GM19035 (cell line): ENCODE data around the gene SEC14L5.

Source experiments
- ATAC-seq: cut with Tn5 transposase; IDR thresholded peaks from one replicate; pipeline ENCODE4 v1.9.1; 2021; ENCODE audit not compliant: unreplicated experiment

Gene SEC14L5

DNA sequence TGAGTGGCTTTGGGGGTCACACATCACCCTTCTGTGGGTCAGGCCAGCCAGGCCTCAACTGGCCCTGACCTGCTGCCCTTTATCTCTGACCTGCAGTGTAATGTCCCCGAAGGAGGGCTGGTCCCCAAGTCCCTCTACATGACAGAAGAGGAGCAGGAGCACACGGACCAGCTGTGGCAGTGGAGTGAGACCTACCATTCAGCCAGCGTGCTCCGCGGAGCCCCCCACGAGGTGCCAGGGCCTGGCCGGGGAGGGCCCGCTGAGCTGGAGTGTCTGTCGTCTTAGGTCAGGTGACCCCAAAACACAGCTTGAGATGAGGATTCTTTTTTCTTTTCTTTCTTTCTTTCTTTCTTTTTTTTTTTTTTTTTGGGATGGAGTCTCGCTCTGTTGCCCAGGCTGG, 49.1 kb downstream of the SEC14L5 start:
- ATAC-seq = no peak

DNA sequence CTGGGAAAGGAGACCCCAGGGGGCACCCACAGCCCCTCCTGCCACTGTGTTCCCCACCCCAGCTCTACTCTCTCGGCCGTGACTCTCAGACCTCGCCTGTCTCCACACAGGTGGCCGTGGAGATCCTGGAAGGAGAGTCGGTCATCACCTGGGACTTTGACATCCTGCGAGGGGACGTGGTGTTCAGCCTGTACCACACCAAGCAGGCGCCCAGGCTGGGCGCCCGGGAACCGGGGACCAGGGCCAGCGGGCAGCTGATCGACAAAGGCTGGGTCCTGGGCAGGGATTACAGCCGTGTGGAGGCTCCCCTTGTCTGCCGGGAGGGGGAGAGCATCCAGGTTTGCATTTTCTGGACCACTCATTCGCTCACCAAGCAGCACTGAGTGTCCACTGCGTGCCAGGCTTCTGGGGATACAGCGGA, 50.2 kb downstream of the SEC14L5 start:
- ATAC-seq = no peak

DNA sequence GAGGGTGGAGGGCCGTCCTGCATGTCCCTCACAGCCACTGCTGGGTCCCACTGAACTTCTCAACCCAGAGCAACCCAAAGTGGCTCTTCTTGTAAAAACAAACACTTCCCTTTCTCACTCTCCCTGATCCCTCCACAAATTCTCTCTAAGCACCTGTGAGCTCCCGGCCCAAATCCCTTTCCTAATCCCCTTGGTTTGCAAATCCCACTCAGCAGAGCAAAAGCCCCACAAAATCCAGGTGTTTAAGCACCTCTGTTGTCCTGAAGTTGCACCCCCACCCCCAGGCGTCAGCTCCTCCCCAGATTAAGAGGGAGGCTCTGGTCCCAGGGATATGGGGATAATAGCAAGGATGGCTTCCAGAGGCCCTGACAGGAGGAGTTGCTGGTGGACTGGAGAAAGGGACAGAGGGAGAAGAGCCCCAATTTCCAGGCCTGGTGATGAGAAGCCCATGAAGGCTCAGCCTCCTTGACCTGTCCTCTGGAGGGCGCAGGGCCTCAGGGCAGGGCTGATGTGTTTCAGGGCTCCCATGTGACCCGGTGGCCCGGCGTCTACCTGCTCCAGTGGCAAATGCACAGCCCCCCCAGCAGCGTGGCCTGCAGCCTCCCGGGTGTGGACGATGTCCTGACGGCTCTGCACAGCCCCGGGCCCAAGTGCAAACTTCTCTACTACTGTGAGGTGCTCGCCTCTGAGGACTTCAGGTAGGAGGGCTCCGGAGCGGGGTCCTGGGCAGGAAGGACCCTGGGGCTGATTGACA, 52.6 kb downstream of the SEC14L5 start:
- no peak for ATAC-seq

DNA sequence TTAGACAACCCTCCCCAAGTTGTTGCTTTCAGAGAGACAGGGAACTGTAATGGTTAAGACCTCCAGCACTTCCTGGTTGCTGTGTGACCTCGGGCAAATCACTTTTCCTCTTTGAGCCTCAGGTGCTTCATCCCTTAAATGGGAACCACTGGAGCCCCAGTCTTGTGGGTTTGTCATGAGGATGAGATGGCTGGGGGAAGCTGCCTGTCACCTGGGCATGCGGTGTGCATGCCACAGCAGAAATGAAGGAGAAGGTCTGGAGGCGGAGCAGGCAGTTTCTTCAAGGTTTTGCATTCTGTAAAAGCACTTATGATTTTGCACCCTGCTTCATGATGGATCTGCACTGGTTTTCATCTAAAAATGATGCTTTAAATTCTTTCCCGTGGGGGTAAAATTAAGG, 53.5 kb downstream of the SEC14L5 start:
- ATAC-seq = no peak

DNA sequence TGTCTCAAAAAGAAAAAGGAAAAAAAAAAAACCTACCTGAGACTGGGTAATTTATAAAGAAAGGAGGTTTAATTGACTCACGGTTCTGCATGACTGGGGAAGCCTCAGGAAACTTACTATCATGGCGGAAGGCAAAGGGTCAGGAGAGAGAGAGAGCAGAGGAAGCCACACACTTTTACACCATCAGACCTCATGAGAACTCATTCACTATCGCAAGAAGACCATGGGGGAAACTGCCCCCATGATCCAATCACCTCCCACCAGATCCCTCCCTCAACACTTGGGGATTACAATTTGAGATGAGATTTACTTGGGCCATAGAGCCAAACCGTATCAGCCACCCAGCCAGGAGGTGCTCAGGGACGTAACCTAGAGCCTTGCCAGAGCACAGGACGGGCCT, 54.8 kb downstream of the SEC14L5 start:
- ATAC-seq = no peak

DNA sequence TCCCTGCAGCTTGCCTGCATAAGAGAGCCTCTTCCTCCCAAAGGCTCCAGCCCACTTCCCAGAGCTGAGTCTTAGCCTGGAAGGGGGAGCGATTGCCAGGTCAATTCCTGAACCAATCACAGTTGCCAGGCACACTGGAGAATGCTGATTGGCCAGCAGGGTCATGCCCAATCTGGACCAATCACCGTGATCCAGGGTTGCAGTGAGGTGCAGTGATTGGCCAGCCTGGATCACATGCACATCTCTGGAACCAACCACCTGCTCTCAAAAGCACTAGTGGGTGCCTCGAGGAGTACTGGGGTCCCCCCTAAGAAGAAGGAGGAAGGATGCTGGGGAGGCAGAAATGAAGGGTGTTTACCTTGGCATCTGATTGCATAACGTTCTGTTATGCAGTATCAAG, 57.2 kb downstream of the SEC14L5 start:
- ATAC-seq = no peak

DNA sequence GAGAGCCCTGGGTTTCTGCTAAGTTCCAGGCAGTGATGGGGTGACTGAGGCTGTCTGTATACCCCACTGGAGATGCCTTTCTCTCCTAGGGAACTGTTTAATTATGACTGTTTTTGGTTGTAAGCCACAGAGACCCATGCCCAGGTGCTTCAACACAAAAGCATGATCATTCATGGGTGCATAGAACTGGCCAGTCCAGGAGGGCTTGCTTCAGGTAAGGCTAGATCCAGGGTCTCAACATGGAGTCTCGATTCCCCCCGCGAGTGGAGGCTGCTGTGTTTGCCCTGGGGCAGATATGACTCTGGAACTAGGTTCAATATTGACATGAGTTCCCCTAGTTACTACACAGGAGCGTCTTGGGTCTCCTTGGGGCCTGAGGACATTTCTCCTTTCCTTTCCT, 57.8 kb downstream of the SEC14L5 start:
- ATAC-seq = no peak

DNA sequence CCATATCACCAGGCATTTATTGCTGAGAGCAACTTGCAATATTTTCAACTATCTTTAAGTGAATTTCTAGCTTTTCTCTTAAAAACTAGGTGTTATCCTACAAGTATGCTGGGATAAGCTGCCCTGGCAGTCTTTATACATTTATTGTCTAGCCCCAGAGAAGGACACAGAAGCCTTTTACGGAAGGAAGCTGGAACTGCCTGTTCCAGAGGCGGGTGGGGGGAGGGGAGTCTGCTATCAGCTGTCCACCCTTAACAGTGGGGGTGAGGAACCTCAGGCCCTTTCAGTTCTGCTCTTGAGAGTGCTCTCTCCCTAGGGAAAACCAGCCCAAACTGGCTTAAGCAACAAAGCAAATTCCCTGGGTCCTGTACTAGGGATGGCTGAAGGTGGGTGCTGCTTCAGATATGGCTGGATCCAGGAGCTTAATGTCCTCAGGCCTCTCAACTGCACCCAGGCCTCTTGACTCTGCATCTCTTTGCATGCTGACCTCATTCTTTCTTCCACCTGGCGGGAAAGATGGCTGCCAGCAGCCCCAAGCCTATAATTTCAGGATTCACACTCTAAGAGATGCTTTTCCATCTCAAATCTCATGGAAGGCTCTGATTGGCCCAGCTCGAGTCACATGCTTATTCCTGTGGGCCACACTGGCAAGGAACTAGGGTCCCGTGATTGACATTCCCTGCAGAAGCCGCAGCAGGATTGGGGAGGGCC, 59.0 kb downstream of the SEC14L5 start:
- ATAC-seq = no peak

DNA sequence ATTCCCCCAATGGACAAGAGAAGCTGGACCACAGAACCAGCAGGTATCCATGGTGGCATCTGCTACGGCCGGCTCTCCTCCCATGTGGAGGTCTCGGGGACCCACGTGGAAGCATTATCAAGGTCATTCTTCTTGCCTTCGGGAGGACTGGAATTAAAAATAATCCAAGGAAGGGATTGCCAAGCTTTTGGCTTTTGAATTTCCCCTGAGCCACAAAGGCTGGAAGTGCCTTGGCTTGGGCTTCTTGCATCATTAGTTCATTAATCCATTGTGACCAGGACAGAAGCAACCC, 59.5 kb downstream of the SEC14L5 start:
- ATAC-seq = no peak

DNA sequence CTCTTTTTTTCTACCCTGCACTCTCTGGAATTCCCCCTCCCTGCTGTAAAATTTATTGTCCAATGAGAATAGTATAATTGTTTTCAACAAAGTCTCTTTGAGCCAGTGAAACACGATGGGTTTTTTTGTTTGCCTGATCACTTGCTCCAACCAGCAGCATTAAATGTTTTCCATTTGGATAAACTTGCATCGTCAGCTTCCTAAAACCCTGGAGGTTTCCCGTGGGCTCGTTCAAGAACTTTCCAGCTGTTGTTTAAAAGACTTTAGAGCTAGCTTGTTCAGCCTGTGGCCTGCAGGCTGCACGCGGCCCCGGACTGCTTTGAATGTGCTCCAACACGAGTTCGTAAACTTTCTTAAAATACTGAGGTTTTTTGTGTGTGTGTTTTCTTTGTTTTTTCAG, 60.7 kb downstream of the SEC14L5 start:
- ATAC-seq = no peak

DNA sequence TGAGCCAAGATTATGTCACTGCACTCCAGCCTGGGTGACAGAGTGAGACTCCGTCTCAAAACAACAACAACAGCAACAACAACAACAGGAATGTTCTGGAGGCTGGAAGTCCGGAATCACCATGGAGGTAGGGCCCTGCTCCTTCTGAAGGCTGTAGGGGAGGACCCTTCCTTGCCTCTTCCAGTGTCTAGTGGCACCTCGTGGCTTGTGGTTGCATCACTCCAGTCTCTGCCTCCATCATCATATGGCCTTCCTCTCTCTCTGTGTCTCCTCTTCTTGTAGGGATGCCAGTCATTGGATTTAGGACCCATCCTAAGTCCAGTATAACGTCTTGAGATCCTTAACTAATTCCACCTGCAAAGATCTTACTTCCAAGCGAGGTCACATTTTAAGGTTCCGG, 61.6 kb downstream of the SEC14L5 start:
- no peak for ATAC-seq

DNA sequence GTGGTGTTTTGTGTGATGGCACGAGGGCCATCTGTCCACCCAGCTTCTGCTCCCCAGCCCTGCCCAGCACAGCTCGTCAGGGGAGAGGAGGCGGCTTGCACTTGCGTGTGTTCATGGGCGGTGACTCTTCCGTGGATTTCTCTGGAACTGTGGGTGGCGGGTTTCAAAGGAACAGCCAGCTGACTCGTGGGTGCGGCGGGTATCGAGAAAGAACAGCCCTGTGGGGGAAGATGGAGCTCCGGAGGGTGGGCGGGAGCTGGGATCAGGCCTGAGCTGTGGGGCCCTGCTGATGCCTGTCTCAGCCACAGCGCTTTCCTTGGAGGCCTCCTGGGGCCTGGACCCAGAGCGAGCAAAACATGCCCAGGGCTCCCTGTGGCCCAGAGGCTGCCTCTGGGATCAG, 62.4 kb downstream of the SEC14L5 start:
- no peak for ATAC-seq

DNA sequence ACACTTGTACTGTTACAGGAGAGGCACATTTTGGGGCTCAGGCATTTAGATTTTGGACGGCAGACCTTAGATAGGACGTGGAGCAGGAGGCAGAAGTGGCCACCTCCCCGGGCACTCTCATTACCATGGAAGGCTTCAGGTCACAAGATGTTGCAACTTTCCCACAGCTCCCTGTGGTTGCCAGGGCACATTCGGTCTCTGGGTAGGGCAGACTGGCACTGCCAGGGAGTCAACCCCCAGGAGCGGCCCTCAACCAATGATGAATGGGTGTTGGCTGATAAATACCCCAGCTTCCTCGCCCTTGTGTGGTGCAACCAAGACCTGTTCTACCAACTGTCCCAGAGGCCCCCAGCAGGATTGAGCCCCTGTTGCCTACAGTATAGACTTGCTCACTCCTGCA, 64.4 kb downstream of the SEC14L5 start:
- no peak for ATAC-seq

DNA sequence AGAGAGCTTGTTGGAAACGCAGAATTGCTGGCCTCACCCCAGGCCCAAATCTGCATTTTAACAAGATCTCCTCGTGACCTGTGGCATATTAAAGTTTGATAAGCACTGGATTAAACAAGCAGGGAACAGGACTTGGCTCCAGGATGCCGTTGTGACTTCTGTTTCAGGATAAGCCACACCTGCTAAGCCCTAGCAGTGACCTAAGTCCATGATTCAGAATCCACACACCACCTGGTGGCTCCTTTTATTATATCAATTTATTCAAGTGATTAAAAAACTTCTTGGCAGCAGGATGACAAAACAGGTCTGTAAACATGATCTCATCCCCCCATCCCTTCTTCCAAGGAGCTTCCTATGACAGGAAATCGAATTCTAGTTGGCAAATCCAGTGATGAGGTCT, 66.5 kb downstream of the SEC14L5 start:
- ATAC-seq = no peak

DNA sequence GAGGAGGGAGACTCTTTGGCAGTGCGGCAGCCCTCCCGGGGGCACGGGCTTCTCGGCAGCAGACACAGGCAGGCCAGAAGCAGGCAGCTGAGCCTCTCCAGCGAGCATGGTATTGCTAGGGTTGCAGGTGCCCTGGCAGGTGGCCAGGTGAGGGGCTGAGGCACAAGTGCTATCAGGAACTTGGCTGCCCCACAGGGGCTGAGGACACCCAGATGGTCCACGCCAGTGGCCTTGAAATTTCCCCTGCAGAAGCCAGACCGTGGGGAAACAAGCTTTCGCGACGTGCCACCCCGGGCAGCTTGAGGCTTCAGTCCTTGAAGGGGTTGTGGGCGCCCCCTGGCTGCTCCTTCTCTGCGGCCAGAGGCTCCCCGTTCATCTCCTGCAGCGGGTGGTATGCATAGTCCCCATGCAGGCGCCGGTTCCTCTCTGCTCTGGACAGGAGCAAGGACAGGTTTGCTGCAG, 67.1 kb downstream of the SEC14L5 start:
- no peak for ATAC-seq

DNA sequence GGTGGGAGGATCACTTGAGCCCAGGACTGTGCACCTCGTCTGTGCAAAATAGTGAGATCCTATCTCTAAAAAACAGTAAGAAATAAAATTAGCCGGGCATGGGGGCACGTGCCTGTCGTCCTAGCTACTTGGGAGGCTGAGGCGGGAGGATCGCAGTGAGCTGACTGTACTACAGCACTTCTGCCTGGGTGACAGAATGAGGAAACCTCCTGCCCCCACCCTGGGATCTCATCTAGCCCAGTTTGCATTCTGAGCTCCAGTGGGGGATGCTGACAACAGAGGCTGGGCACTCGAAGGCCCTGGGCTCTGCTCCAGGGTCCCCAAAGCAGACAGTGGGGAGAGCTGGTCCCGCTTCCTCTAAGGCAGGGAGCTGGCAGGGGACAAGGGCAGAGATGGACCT, 68.5 kb downstream of the SEC14L5 start:
- no peak for ATAC-seq

DNA sequence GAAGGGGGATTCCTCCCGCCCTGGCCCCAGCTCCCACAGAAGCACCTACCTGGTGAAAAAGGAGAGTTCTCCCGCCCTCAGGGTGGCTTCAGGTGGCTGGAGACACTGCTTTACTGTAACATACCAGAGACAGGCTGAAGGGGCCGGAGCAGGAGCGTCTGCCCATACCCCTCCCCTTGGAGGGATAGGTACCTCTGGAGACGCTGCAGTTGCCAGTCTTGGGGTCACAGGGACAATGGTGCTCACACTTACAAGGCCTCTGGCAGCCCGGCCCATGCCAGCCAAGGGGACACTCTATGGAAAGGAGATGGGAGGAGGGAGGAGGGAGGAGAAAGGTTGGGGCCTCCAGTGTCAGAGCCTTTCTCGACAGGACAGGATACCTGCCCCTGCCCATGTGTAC, 69.0 kb downstream of the SEC14L5 start:
- ATAC-seq = no peak

DNA sequence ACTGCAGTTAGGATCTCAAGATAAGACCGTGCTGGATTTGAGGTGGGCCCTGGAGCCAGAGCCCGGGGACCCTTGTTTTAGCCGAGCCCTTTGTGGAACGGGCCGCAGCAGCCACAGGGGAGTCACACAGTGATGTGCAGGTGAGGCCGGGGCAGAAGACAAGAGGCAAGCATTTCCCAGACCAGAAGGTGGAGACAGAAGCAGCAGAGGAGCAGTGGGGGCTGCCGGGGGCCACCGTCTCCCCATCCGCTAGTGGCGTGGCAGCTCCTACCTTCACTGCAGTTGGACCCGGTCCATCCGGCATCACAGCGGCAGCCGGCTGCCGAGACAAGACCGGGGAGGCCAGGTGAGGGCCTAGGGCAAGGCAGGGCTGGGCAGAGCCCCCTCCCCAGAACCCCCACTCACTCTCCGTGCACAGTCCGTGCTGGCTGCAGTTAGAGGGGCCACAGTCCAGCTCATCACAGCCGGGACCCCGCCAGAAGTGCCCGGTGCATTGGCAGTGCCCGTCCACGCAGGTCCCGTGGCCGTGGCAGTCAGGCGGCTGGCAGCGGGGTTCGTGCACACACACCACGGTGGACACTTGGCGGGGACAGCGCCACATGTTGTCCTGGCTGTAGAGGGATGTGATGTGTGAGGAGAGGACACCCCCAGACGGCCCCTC, 69.6 kb downstream of the SEC14L5 start:
- ATAC-seq = no peak

DNA sequence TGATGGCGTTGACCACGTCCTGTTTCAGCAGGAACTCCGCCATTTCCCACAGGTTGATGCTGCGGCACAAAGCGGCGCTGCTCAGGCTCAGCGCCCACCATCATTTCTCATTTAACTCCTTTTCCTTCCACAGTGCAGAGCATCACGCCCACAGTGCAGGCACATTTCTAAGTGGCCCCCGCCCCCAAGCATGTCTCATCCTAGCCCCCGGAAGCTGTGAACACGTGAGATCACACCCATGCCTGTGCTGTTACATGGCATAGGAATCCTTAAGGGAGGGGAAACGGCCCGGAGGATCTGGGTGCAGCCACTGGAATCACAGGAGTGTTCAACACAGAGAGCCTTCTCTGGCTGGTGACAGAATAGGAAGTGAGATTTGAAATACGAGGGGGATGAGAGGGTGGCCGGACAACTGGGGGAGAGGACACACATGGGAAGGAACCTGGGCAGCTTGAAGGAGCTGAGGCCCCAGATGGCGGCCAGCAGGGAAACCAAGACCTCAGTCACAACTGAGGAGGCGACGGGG, 70.9 kb downstream of the SEC14L5 start:
- ATAC-seq = no peak

DNA sequence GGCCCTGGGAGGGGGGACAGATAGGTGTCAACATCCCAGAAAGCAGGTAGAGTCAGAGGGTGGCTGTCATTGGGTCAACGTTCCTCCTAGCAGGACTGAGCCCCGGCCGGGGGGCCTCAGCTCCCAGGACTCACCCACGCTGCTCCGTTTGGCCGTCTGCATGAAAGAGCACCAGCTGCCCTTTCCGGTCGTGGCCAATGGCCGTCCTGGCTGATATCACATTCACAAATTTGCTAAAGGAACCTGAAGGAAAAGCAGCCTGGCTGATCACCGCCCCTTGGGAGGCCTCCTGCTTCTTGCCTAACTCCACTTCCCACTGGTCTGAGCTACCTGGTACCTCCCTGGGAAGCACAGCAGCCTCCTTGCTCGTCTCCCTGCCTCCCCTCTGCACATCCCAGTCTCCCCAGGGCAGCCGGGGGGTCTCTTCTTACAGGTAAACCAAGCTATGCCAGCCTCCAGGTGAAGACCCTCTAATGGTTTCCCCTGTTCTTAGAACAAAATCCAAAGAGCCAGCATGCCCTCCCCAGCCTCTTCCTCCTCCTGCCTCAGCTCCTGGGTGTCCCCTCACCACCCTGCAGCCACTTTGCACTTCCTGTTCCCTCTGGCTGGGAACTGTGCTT, 72.2 kb downstream of the SEC14L5 start:
- no peak for ATAC-seq

DNA sequence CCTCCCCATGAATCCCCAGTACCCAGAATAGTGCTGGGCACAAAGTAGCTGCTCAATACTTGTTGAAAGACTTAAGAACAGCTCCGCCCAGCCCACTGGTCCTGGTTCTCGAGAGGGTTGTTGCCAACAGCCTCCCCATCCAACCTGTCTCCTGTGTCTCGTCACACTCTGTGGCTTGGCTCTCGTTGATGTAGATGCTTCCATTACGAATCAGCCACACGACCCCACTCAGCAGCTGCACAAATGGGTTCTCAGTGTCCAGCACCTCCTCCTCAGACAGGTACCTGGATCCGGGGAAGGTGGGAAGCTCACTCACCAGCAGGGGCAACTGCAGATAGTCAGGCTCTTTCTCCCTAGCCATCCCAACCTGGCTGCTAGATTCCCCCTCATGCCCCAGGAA, 73.5 kb downstream of the SEC14L5 start:
- ATAC-seq = no peak

DNA sequence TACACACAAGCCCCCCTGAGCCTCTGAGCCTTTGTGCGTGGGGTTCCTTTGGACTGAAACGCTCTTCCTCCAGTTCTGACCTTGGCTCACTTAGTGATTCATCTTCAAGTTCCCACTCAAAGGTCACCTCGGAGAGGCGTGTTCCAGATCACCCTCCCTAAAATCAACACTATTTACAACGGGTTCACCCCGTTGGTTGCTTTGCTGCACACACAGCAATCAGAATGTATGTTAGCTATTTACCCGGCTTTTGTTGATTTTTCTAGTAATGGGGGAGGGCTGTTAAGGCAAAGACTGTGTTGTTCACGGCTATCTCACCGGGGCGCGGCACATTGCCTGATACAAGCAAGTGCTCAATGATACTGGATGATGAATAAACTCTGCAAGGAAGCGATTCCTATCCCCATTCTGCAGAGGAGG, 74.6 kb downstream of the SEC14L5 start:
- ATAC-seq = no peak
